Neural progenitor cell (in vitro differentiated cells): ENCODE data around the gene DUOX1. TPM values are rescaled to one million over a fixed set of nuclear protein-coding genes. Genes with fewer than 3 reads are reported as not detected.

Experiments
- DNase-seq: peaks from one replicate; pipeline ENCODE4 v3.0.0-alpha.2; 2016; ENCODE audit warnings: low spot score
- H2AFZ ChIP-seq: fragments of 200-600 bp; sonication (generic); replicated peaks from 2 replicates; pipeline ENCODE4 v1.6.1; 2016; ENCODE audit warnings: antibody characterized with exemption
- H3F3A ChIP-seq: fragments of 200-600 bp; sonication (generic); 2 replicates; pipeline ENCODE4 v1.6.1; 2016; ENCODE audit warnings: antibody characterized with exemption, low read depth
- H3K27ac ChIP-seq: fragments of 200-600 bp; sonication (generic); 2 replicates; pipeline ENCODE4 v1.5.1; 2016; ENCODE audit warnings: mild to moderate bottlenecking
- H3K27me3 ChIP-seq: fragments of 200-600 bp; sonication (generic); 2 replicates; pipeline ENCODE4 v1.6.1; 2016; ENCODE audit warnings: mild to moderate bottlenecking, moderate library complexity
- H3K36me3 ChIP-seq: fragments of 200-600 bp; sonication (generic); 2 replicates; pipeline ENCODE4 v1.5.1; 2016
- H3K4me1 ChIP-seq: fragments of 200-600 bp; sonication (generic); 2 replicates; pipeline ENCODE4 v1.6.1; 2016; ENCODE audit warnings: mixed run types
- H3K4me2 ChIP-seq: fragments of 200-600 bp; sonication (generic); 2 replicates; pipeline ENCODE4 v1.6.1; 2016
- H3K4me3 ChIP-seq: fragments of 200-600 bp; sonication (generic); 2 replicates; pipeline ENCODE4 v1.5.1; 2016
- H3K79me2 ChIP-seq: fragments of 200-600 bp; sonication (generic); 2 replicates; pipeline ENCODE4 v1.6.1; 2016; ENCODE audit warnings: low read depth
- H3K9ac ChIP-seq: fragments of 200-600 bp; sonication (generic); 2 replicates; pipeline ENCODE4 v1.6.1; 2016
- H3K9me3 ChIP-seq: fragments of 200-600 bp; sonication (generic); 2 replicates; pipeline ENCODE4 v1.5.1; 2016; ENCODE audit warnings: low read depth
- H4K20me1 ChIP-seq: fragments of 200-600 bp; sonication (generic); 2 replicates; pipeline ENCODE4 v1.6.1; 2016; ENCODE audit warnings: low read depth
- H3K27ac Mint-ChIP-seq: 3 replicates; pipeline ENCODE4 v1.8.0; 2021; ENCODE audit warnings: mixed read lengths
- H3K27me3 Mint-ChIP-seq: 2 replicates; pipeline ENCODE4 v1.8.0; 2022; ENCODE audit warnings: low read depth, mild to moderate bottlenecking, inconsistent platforms, moderate library complexity, mixed read lengths; ENCODE audit not compliant: insufficient read depth
- H3K36me3 Mint-ChIP-seq: 3 replicates; pipeline ENCODE4 v1.8.0; 2021; ENCODE audit warnings: mixed read lengths
- H3K4me1 Mint-ChIP-seq: 3 replicates; pipeline ENCODE4 v1.8.0; 2021; ENCODE audit warnings: mixed read lengths
- H3K4me3 Mint-ChIP-seq: 3 replicates; pipeline ENCODE4 v1.8.0; 2021; ENCODE audit warnings: mild to moderate bottlenecking, moderate library complexity, mixed read lengths
- H3K9me3 Mint-ChIP-seq: 3 replicates; pipeline ENCODE4 v1.8.0; 2020; ENCODE audit warnings: mixed read lengths
- EZH2 ChIP-seq: fragments of 200-600 bp; sonication (generic); IDR thresholded peaks from 2 replicates; pipeline ENCODE4 v1.6.1; 2017; ENCODE audit warnings: antibody characterized with exemption, mild to moderate bottlenecking, moderate library complexity
- EZH2phosphoT487 ChIP-seq: fragments of 200-600 bp; sonication (generic); IDR thresholded peaks from 2 replicates; pipeline ENCODE4 v1.6.1; 2017; ENCODE audit warnings: antibody characterized with exemption
- total RNA-seq: library from RNA; depleted of rRNA; stranded (reverse); fragments of >200 nt; gene quantifications from 2 replicates; pipeline ENCODE4 v1.2.3, GENCODE V29; 2015; ENCODE audit warnings: low replicate concordance
- TF ChIP-seq, protein P1 (sequence below): fragments of 200-600 bp; sonication (generic); IDR thresholded peaks from 2 replicates; pipeline ENCODE4 v1.5.1; 2017; ENCODE audit warnings: antibody characterized with exemption, mild to moderate bottlenecking

DUOX1 gene
- total RNA-seq, 1 donor from 2014 or later = 0.30 TPM

DNA sequence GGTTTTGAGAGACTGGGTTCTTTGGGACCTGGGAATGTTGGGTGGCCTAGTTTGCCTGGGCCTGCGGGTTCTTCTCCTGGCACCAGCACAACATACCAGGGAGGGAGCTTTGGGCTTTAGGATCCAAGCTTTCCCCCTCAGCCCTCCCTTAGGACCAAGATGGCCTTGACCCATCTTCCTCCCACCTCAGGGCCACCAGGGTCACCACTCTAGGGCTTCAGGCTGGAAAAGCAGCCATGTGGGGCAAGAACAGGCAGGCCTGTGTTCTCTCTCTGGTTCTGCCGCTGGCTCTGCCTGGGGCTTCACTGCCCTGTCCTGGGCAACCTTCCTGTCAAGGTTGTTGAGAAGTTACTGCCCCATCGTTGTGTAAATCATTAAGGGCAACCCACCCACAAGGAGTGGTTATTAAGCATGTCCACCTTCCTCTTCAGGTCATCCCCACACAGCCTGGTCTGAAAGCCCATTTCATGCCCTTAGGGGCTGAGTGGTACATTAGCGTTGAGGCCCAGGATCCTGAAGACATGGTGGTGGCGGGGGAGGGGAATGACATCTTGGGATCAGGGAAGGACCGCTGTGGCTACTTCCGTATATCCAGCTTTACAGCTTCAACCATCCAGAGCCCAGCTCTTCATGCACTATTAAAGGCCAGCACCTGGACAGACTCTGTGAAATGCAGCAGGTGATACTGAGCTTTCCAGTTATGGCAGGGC lies 652 bp downstream of the DUOX1 start:
- peaks cover 72% of the 10 kb centered on the region for H3K27me3 Mint-ChIP-seq
- H3K4me3 Mint-ChIP-seq = peak overlapping the region; percentile 68
- no peak for TF ChIP-seq EZH2
- TF ChIP-seq, protein P1, sequence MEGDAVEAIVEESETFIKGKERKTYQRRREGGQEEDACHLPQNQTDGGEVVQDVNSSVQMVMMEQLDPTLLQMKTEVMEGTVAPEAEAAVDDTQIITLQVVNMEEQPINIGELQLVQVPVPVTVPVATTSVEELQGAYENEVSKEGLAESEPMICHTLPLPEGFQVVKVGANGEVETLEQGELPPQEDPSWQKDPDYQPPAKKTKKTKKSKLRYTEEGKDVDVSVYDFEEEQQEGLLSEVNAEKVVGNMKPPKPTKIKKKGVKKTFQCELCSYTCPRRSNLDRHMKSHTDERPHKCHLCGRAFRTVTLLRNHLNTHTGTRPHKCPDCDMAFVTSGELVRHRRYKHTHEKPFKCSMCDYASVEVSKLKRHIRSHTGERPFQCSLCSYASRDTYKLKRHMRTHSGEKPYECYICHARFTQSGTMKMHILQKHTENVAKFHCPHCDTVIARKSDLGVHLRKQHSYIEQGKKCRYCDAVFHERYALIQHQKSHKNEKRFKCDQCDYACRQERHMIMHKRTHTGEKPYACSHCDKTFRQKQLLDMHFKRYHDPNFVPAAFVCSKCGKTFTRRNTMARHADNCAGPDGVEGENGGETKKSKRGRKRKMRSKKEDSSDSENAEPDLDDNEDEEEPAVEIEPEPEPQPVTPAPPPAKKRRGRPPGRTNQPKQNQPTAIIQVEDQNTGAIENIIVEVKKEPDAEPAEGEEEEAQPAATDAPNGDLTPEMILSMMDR = no peak
- no peak for TF ChIP-seq EZH2phosphoT487
- H3K4me2 ChIP-seq = peak overlapping the region; percentile 76
- peaks cover 100% of the 10 kb centered on the region for H3K27me3 ChIP-seq
- H3K9me3 ChIP-seq = no peaks in the 10 kb centered on the region
- H3K9ac ChIP-seq = no peak overlapping the region
- no peak overlapping the region for H3K27ac ChIP-seq
- peak overlapping the region; percentile 42 for H3K4me3 ChIP-seq
- H3K36me3 ChIP-seq = no peaks in the 10 kb centered on the region
- peaks cover 4% of the 10 kb centered on the region for H3K9me3 Mint-ChIP-seq
- peaks cover 12% of the 10 kb centered on the region for H4K20me1 ChIP-seq
- no peak overlapping the region for H2AFZ ChIP-seq
- H3K4me1 Mint-ChIP-seq = peaks cover 4% of the 10 kb centered on the region
- no peaks in the 10 kb centered on the region for H3F3A ChIP-seq
- DNase-seq = no peak
- H3K4me1 ChIP-seq = peaks cover 5% of the 10 kb centered on the region
- H3K36me3 Mint-ChIP-seq = peaks cover 2% of the 10 kb centered on the region
- H3K79me2 ChIP-seq = no peaks in the 10 kb centered on the region
- H3K27ac Mint-ChIP-seq = no peak overlapping the region

DNA sequence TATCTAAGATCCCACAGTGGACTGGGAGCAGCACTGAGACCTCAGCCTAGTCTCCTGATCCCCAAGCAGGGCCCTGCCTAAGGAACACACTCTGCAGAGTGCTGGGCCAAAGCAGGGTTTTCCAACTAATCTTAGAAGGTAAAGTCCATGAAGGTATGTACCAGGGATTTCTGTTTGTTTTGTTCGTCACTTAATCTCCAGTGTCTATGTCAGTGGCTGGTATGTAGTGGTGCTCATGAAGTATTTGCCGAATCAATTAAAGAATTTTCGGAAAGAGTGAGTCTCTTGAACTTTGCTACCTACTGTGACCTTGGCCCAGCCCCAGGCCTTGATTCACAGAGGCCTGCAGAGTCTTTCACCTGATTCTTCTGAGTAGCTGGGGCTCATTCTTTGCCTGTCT lies 1.7 kb downstream of the DUOX1 start:
- Mint-ChIP-seq H3K9me3 (peaks cover 4% of the 10 kb centered on the region), H3K27me3 (peaks cover 71% of the 10 kb centered on the region), H3K36me3 (peaks cover 2% of the 10 kb centered on the region), H3K4me1 (peaks cover 4% of the 10 kb centered on the region), H3K4me3 (no peak overlapping the region), H3K27ac (no peak overlapping the region)
- H3K4me3 ChIP-seq = no peak overlapping the region
- H3K9ac ChIP-seq = no peak overlapping the region
- H3K36me3 ChIP-seq = no peaks in the 10 kb centered on the region
- no peaks in the 10 kb centered on the region for H3F3A ChIP-seq
- TF ChIP-seq EZH2phosphoT487 = no peak
- TF ChIP-seq, protein P1 = no peak
- no peak for TF ChIP-seq EZH2
- peaks cover 5% of the 10 kb centered on the region for H3K4me1 ChIP-seq
- H3K9me3 ChIP-seq = no peaks in the 10 kb centered on the region
- no peak overlapping the region for H3K27ac ChIP-seq
- H2AFZ ChIP-seq = no peak overlapping the region
- DNase-seq = no peak
- H4K20me1 ChIP-seq = peaks cover 12% of the 10 kb centered on the region
- H3K79me2 ChIP-seq = no peaks in the 10 kb centered on the region
- H3K27me3 ChIP-seq = peaks cover 99% of the 10 kb centered on the region
- H3K4me2 ChIP-seq = no peak overlapping the region

DNA sequence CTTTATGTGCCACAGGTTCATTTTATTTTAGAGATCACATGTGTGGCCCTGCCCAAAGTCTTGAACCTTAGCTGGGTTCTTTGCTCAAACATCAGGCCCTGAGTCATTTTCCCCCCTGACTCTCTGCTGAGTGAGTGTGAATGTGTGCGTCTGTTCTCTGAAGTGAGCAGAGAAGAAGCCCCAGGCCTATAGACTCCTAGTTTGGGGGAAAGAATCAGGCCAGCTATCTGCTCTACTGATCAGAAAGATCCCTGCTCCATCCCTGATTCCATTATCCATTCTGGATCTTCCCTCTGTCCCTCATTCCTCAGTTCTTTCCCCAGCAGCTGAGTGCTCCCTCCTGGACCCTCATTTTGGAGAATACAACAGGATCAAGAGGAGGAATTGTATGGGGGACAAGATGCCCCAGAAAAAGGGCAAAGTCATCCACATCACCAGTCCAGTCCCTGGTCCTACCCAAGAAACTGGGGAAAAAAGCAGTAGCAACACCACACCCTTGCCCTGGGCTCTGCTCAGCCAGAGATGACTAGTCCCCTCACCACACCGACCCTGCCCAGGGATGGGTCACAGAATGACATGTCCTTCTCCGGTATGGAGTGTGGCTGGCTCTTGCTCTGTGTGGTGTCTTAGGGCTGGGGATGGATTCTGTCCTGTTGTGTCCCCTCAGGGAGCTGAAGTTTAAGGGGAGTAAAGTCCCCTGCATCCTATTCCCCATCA lies 3.2 kb downstream of the DUOX1 start:
- Mint-ChIP-seq H3K4me3 (no peak overlapping the region), H3K27ac (no peak overlapping the region), H3K27me3 (peaks cover 65% of the 10 kb centered on the region), H3K4me1 (peaks cover 4% of the 10 kb centered on the region), H3K9me3 (peaks cover 4% of the 10 kb centered on the region), H3K36me3 (peaks cover 2% of the 10 kb centered on the region)
- Histone ChIP-seq H3K9me3 (no peaks in the 10 kb centered on the region), H3F3A (no peaks in the 10 kb centered on the region), H3K4me2 (no peak overlapping the region), H3K79me2 (no peaks in the 10 kb centered on the region), H3K4me1 (peaks cover 5% of the 10 kb centered on the region), H2AFZ (no peak overlapping the region), H3K9ac (no peak overlapping the region), H3K36me3 (no peaks in the 10 kb centered on the region), H4K20me1 (peaks cover 10% of the 10 kb centered on the region), H3K4me3 (no peak overlapping the region), H3K27ac (no peak overlapping the region), H3K27me3 (peaks cover 95% of the 10 kb centered on the region)
- DNase-seq = no peak
- TF ChIP-seq EZH2phosphoT487 (no peak), EZH2 (no peak)
- TF ChIP-seq, protein P1 = no peak
